Keratinocyte (primary cell): ENCODE measurements around the gene IL12RB2. TPM values are rescaled to one million over a fixed set of nuclear protein-coding genes. Genes with fewer than 3 reads are reported as not detected.
A peak's percentile ranks its signal among the peaks of the same experiment; 100 is the strongest.

Experiments
- DNase-seq: peaks from one replicate; pipeline ENCODE4 v3.0.0-alpha.2; 2011; ENCODE audit warnings: low read depth, missing footprints, low spot score
- FAIRE-seq: peaks from 2 replicates; lab custom pipeline; 2011; peaks lifted over from hg19 to GRCh38; lab: Jason Lieb, UNC
- H2AFZ ChIP-seq: 2 replicates; pipeline ENCODE4 v1.6.0; 2012; ENCODE audit warnings: low read length, control low read depth, inconsistent platforms; ENCODE audit not compliant: control insufficient read depth
- H3K27ac ChIP-seq: 2 replicates; pipeline ENCODE4 v1.5.1; 2011; ENCODE audit warnings: low read length; ENCODE audit not compliant: control insufficient read depth, insufficient read depth
- H3K27me3 ChIP-seq: 3 replicates; pipeline ENCODE4 v1.6.0; 2011; ENCODE audit warnings: low read length; ENCODE audit not compliant: control insufficient read depth, insufficient read depth; ENCODE audit errors: extremely low read depth
- H3K36me3 ChIP-seq, 2 experiments: 2 replicates in 1 of 2; 3 replicates in 1 of 2; pipeline ENCODE4 v1.5.1; 2011; ENCODE audit warnings: low read length in 2 of 2, mild to moderate bottlenecking in 1 of 2; ENCODE audit not compliant: control insufficient read depth in 2 of 2, insufficient read depth in 2 of 2; ENCODE audit errors: extremely low read depth in 1 of 2
- H3K4me1 ChIP-seq: 3 replicates; pipeline ENCODE4 v1.5.1; 2011; ENCODE audit warnings: low read length; ENCODE audit not compliant: control insufficient read depth, insufficient read depth; ENCODE audit errors: extremely low read depth
- H3K4me2 ChIP-seq: 3 replicates; pipeline ENCODE4 v1.6.0; 2011; ENCODE audit warnings: low read depth, low read length; ENCODE audit not compliant: control insufficient read depth, insufficient read depth; ENCODE audit errors: extremely low read depth
- H3K4me3 ChIP-seq, 3 experiments: fragments of 200-600 bp in 1 of 3; sonication (generic) in 1 of 3; 2 replicates in 2 of 3; 3 replicates in 1 of 3; pipeline ENCODE4 v1.5.1; 2011 to 2016; ENCODE audit warnings: low read length in 3 of 3, mild to moderate bottlenecking in 3 of 3, control low read depth in 2 of 3, inconsistent platforms in 1 of 3, low read depth in 1 of 3, mixed read lengths in 1 of 3, mixed run types in 1 of 3, moderate library complexity in 1 of 3; ENCODE audit not compliant: control insufficient read depth in 2 of 3, insufficient read depth in 2 of 3; ENCODE audit errors: extremely low read depth in 1 of 3
- H3K79me2 ChIP-seq: 2 replicates; pipeline ENCODE4 v1.6.0; 2012; ENCODE audit warnings: low read length; ENCODE audit not compliant: control insufficient read depth, insufficient read depth
- H3K9ac ChIP-seq: 3 replicates; pipeline ENCODE4 v1.6.0; 2011; ENCODE audit warnings: low read length; ENCODE audit not compliant: control insufficient read depth, insufficient read depth; ENCODE audit errors: extremely low read depth
- H3K9me1 ChIP-seq: 3 replicates; pipeline ENCODE4 v1.6.0; 2011; ENCODE audit warnings: low read length; ENCODE audit not compliant: control insufficient read depth, insufficient read depth; ENCODE audit errors: extremely low read depth
- H3K9me3 ChIP-seq: 2 replicates; pipeline ENCODE4 v1.5.1; 2012; ENCODE audit warnings: low read depth, low read length; ENCODE audit not compliant: control insufficient read depth
- H4K20me1 ChIP-seq: 3 replicates; pipeline ENCODE4 v1.6.0; 2011; ENCODE audit warnings: low read length; ENCODE audit not compliant: control insufficient read depth, insufficient read depth; ENCODE audit errors: extremely low read depth
- EZH2 ChIP-seq: IDR thresholded peaks from one replicate; pipeline ENCODE4 v1.6.1; 2012; ENCODE audit warnings: inconsistent platforms, mild to moderate bottlenecking, low read length, moderate library complexity
- dilution Hi-C: fragments of 300-500 bp; cut with MboI; formaldehyde crosslinking; loops from one replicate; pipeline ENCODE4 v1.7.0; 2020; ENCODE audit warnings: low sequenced_read_pairs; ENCODE audit not compliant: extremely low pct_ligation_motif_present
- polyA plus RNA-seq, 5 experiments: library from polyadenylated mRNA; depleted of rRNA in 3 of 5; stranded (reverse) in 3 of 5; stranded (forward) in 1 of 5; unstranded in 1 of 5; fragments of >200 nt; gene quantifications; 1 replicate in 1 of 5; 2 replicates in 3 of 5; 3 replicates in 1 of 5; pipeline versions ENCODE4 v1.2.1 to v1.2.3, GENCODE V29; 2011 to 2012; ENCODE audit warnings: missing spikeins in 2 of 5, low read depth in 1 of 5, low replicate concordance in 1 of 5
- TF ChIP-seq, protein P1 (sequence below), 3 experiments: IDR thresholded peaks in 1 of 3; conservative IDR thresholded peaks in 1 of 3; optimal IDR thresholded peaks in 1 of 3; 2 replicates in 2 of 3; 3 replicates in 1 of 3; pipeline versions ENCODE3 to v1.5.1; 2011; ENCODE audit warnings: low read length in 3 of 3, mild to moderate bottlenecking in 3 of 3, moderate library complexity in 2 of 3, control low read depth in 1 of 3, inconsistent platforms in 1 of 3; ENCODE audit not compliant: insufficient read depth in 2 of 3; ENCODE audit errors: extremely low read depth in 1 of 3

Gene IL12RB2
- polyA plus RNA-seq, 1 donor (not counting 4 experiments of a cell fraction or from before 2014, with no cell fraction given): 0.63 TPM

DNA sequence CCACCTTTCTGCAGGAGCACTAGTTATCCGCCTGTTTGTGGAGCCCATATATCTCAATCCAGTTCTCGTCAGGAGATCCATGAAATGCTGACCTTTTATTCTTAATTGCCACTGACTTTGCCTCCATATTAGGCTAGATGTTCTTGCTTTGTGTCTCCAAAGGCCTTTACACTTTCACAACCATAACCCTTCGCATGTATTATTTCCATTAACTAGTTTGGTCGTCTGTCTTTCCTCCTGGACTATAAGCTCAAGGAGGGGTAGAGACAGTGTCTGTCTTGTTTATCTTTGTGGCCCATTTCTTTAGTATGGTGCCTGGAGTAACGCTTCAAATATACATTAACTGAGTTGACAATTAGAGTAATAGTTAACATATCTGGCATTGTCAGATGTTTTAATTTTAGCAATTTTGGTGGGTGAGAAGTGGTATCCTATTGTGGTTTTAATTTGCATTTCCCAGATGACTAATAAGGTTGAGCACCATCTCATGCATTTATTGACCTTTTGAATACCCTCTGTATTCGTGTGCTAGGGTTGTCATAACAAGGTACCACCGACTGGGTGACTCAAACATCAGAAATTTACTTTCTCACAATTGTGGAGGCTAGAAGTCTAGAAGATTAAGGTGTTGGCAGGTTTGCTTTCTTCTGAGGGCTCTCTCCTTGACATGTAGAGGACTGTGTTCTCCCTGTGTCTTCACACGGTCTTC lies 21.7 kb upstream of the IL12RB2 start:
- Histone ChIP-seq H3K27ac (no peak overlapping the region), H3K9ac (no peak overlapping the region), H2AFZ (no peak overlapping the region), H3K4me1 (no peaks in the 10 kb centered on the region), H3K4me2 (no peak overlapping the region), H3K36me3 (no peaks in the 10 kb centered on the region), H4K20me1 (no peaks in the 10 kb centered on the region), H3K79me2 (no peaks in the 10 kb centered on the region), H3K27me3 (no peaks in the 10 kb centered on the region), H3K4me3 (no peak overlapping the region), H3K9me1 (no peaks in the 10 kb centered on the region), H3K9me3 (no peaks in the 10 kb centered on the region)
- dilution Hi-C loops: no loop called here
- FAIRE-seq: peak; percentile 36
- DNase-seq: no peak
- TF ChIP-seq, protein P1, sequence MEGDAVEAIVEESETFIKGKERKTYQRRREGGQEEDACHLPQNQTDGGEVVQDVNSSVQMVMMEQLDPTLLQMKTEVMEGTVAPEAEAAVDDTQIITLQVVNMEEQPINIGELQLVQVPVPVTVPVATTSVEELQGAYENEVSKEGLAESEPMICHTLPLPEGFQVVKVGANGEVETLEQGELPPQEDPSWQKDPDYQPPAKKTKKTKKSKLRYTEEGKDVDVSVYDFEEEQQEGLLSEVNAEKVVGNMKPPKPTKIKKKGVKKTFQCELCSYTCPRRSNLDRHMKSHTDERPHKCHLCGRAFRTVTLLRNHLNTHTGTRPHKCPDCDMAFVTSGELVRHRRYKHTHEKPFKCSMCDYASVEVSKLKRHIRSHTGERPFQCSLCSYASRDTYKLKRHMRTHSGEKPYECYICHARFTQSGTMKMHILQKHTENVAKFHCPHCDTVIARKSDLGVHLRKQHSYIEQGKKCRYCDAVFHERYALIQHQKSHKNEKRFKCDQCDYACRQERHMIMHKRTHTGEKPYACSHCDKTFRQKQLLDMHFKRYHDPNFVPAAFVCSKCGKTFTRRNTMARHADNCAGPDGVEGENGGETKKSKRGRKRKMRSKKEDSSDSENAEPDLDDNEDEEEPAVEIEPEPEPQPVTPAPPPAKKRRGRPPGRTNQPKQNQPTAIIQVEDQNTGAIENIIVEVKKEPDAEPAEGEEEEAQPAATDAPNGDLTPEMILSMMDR (optimal IDR thresholded peaks at IDR 0.05 in 1 of 3, IDR thresholded peaks at IDR 0.05 in 1 of 3, conservative IDR thresholded peaks at IDR 0.05 in 1 of 3; ENCODE audit: extremely low read depth in 1 of 3, insufficient read depth in 2 of 3, low read length in 3 of 3): peak in 1 of 3 experiments; percentile 13
- TF ChIP-seq EZH2: no peak

DNA sequence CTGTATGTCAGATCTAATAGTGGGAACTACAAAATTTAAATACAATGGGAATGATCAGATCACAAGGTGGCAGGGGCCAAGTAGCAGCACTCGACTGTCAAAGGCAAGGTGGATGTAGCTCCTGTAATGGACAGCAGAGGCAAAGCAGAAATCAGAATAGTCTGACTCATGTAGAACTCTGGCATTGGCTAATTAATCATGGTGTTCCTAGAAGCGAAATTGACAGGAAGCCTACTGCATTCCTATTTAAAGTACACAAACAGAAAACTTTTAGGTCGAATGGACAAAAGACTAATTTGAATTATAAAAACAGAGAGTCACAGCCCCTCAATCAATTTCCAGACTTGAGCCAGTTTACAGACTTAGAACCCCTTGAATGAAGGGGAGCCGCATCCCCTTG lies 17.4 kb upstream of the IL12RB2 start:
- FAIRE-seq: no peak
- H3K4me2 ChIP-seq: no peak overlapping the region
- H2AFZ ChIP-seq: no peak overlapping the region
- TF ChIP-seq, protein P1 (optimal IDR thresholded peaks at IDR 0.05 in 1 of 3, IDR thresholded peaks at IDR 0.05 in 1 of 3, conservative IDR thresholded peaks at IDR 0.05 in 1 of 3; ENCODE audit: extremely low read depth in 1 of 3, insufficient read depth in 2 of 3, low read length in 3 of 3): no peak
- TF ChIP-seq EZH2: no peak
- H3K9ac ChIP-seq: no peak overlapping the region
- no peaks in the 10 kb centered on the region for H3K9me3 ChIP-seq
- no peaks in the 10 kb centered on the region for H3K79me2 ChIP-seq
- dilution Hi-C loops: no loop called here
- no peaks in the 10 kb centered on the region for H4K20me1 ChIP-seq
- H3K4me3 ChIP-seq: no peak overlapping the region
- H3K27ac ChIP-seq: no peak overlapping the region
- H3K9me1 ChIP-seq: no peaks in the 10 kb centered on the region
- no peak for DNase-seq
- H3K4me1 ChIP-seq: no peaks in the 10 kb centered on the region
- no peaks in the 10 kb centered on the region for H3K36me3 ChIP-seq
- no peaks in the 10 kb centered on the region for H3K27me3 ChIP-seq
